Suprapubic skin (tissue), 3 donors: ENCODE data around the gene SPATA6.

Experiments
- CTCF ChIP-seq, 2 donors: fragments of 200-600 bp in 1 of 2; fragments of 450-650 bp in 1 of 2; sonication (generic) in 1 of 2; IDR thresholded peaks; one replicate each; pipeline ENCODE4 v1.5.1; 2016 to 2019; ENCODE audit warnings: antibody characterized with exemption in 2 of 2, mild to moderate bottlenecking in 1 of 2, moderate library complexity in 1 of 2
- EP300 ChIP-seq: sonication (generic); formaldehyde crosslinking; IDR thresholded peaks from one replicate; pipeline ENCODE4 v1.6.1; 2017; ENCODE audit warnings: antibody characterized with exemption
- POLR2A ChIP-seq, 2 donors: fragments of 450-650 bp; IDR thresholded peaks; one replicate each; pipeline ENCODE4 v1.6.1; 2017; ENCODE audit warnings: antibody characterized with exemption in 2 of 2, mild to moderate bottlenecking in 2 of 2, moderate library complexity in 2 of 2

- no peak for TF ChIP-seq CTCF (IDR thresholded peaks at IDR 0.05)
- no peak for TF ChIP-seq POLR2A (IDR thresholded peaks at IDR 0.05)
- TF ChIP-seq EP300 = no peak
Observed at GRCh38 chr1:48332115-48332514, 139.9 kb downstream of the SPATA6 start.
